GM06990 (cell line): Measurements from ENCODE around the gene OSBPL10.

Experiments used
- DNase-seq: peaks from one replicate; pipeline ENCODE4 v3.0.0-alpha.2; 2011; ENCODE audit not compliant: insufficient read length; ENCODE audit errors: extremely low read depth
- H3K27me3 ChIP-seq: replicated peaks from 2 replicates; pipeline ENCODE4 v1.6.0; 2011; ENCODE audit warnings: low read length; ENCODE audit not compliant: control insufficient read depth, insufficient read depth
- H3K36me3 ChIP-seq: 2 replicates; pipeline ENCODE4 v1.5.1; 2011; ENCODE audit warnings: low read length; ENCODE audit not compliant: control insufficient read depth, insufficient read depth
- H3K4me3 ChIP-seq: replicated peaks from 2 replicates; pipeline ENCODE4 v1.5.1; 2011; ENCODE audit warnings: low read depth, mild to moderate bottlenecking, control low read depth, low read length
- TF ChIP-seq, protein P1 (sequence below): IDR thresholded peaks from 2 replicates; pipeline ENCODE4 v1.5.1; 2011; ENCODE audit warnings: low read length, control low read depth, mild to moderate bottlenecking, inconsistent platforms; ENCODE audit not compliant: insufficient read depth, poor library complexity, severe bottlenecking

The OSBPL10 gene

DNA sequence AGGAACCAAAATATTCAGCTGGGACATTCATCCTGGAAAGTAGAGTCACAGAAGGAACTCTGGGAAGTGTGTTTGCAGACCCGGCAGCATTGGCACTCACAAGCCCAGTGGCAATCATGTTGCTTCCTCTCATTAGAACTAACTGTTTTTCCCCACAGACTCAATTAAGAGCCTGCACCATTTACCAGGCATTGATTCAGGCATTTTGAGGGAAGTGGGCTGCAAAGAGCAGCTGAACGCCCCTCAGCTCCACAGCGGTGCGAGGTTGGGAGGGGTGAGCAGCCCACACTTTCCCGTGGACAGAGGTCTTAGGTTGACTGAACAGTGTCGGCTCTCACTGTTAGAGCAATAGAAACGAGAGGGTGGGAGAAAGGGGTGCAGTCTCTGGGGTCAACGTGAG lies 304.5 kb downstream of the OSBPL10 start:
- no peaks in the 10 kb centered on the region; the same call in 1 of the 2 replicates for H3K27me3 ChIP-seq
- no peaks in the 10 kb centered on the region for H3K36me3 ChIP-seq
- no peak for DNase-seq
- H3K4me3 ChIP-seq: no peak overlapping the region
- TF ChIP-seq, protein P1, sequence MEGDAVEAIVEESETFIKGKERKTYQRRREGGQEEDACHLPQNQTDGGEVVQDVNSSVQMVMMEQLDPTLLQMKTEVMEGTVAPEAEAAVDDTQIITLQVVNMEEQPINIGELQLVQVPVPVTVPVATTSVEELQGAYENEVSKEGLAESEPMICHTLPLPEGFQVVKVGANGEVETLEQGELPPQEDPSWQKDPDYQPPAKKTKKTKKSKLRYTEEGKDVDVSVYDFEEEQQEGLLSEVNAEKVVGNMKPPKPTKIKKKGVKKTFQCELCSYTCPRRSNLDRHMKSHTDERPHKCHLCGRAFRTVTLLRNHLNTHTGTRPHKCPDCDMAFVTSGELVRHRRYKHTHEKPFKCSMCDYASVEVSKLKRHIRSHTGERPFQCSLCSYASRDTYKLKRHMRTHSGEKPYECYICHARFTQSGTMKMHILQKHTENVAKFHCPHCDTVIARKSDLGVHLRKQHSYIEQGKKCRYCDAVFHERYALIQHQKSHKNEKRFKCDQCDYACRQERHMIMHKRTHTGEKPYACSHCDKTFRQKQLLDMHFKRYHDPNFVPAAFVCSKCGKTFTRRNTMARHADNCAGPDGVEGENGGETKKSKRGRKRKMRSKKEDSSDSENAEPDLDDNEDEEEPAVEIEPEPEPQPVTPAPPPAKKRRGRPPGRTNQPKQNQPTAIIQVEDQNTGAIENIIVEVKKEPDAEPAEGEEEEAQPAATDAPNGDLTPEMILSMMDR: no peak

GRCh38 chr3:31673950-31674349 lies 307.1 kb downstream of the OSBPL10 start:
- no peaks in the 10 kb centered on the region; the same call in 1 of the 2 replicates for H3K27me3 ChIP-seq
- TF ChIP-seq, protein P1: no peak
- no peak overlapping the region for H3K4me3 ChIP-seq
- H3K36me3 ChIP-seq: no peaks in the 10 kb centered on the region
- no peak for DNase-seq

DNA sequence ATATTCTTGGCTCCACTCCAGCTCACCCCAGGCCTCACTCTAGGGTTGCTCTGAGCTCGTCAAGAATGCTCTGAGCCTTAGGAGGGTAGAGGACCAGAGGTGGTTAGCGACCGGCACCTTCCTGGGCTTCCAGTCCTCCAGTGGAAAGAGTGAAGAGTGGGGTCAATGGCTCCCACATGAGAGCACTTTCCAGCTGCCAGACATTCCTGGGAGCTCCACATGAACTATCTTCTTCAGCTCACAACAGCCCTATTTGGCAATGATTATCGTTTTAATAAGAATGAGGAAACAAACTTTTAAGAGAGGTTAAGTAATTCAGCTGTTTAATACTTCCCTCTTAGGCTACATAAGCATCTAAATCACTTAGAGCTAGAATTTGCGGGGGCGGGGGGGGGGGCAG lies 309.1 kb downstream of the OSBPL10 start:
- no peak for DNase-seq
- Histone ChIP-seq H3K36me3 (no peaks in the 10 kb centered on the region), H3K27me3 (no peaks in the 10 kb centered on the region; the same call in 1 of the 2 replicates), H3K4me3 (no peak overlapping the region)
- TF ChIP-seq, protein P1: no peak

- Histone ChIP-seq H3K36me3 (no peaks in the 10 kb centered on the region), H3K27me3 (no peaks in the 10 kb centered on the region), H3K4me3 (no peak overlapping the region)
- TF ChIP-seq, protein P1: no peak
- DNase-seq: no peak
Measured at GRCh38 chr3:31671451-31671850, 309.6 kb downstream of the OSBPL10 start.

DNA sequence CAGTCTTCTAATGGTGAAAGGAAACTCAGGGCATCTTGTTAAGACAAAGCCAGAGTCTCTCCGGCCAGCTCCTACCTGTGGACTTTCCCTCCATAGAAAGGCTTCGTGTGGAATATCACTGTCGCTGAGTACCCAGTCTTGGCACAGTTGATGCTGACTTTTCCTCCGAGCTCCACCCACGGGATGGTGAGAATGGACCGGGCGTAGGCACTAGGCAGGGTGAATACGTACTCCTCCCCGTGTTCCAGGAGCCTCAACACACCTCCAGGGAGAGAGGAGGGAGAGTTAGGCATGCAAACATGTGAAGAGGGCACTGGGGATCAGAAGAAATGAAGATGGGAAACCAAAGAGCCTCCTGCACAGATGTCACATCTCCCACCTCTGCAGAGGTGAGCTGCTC lies 310.3 kb downstream of the OSBPL10 start:
- TF ChIP-seq, protein P1: no peak
- no peak for DNase-seq
- Histone ChIP-seq H3K36me3 (no peaks in the 10 kb centered on the region), H3K4me3 (no peak overlapping the region), H3K27me3 (no peaks in the 10 kb centered on the region)

GRCh38 chr3:31670136-31670535 lies 310.9 kb downstream of the OSBPL10 start:
- DNase-seq: no peak

More at GRCh38 chr3:31670136-31670535, 310.9 kb downstream of the OSBPL10 start:
- Histone ChIP-seq H3K4me3 (no peak overlapping the region), H3K36me3 (no peaks in the 10 kb centered on the region), H3K27me3 (no peaks in the 10 kb centered on the region)
- TF ChIP-seq, protein P1: no peak
